KMS-11 (cell line): ENCODE data around the gene PPP2R5D.

Experiments
- H2AFZ ChIP-seq: fragments of 200-600 bp; sonication (generic); 2 replicates; pipeline ENCODE4 v1.6.1; 2016; ENCODE audit warnings: antibody characterized with exemption, mixed run types, low read depth
- H3K27ac ChIP-seq: fragments of 200-600 bp; sonication (generic); 2 replicates; pipeline ENCODE4 v1.6.1; 2016; ENCODE audit warnings: mild to moderate bottlenecking, mixed run types
- H3K27me3 ChIP-seq: fragments of 200-600 bp; sonication (generic); 2 replicates; pipeline ENCODE4 v1.6.1; 2017; ENCODE audit warnings: mild to moderate bottlenecking, low read depth, mixed run types, moderate library complexity; ENCODE audit not compliant: insufficient read depth
- H3K36me3 ChIP-seq: fragments of 200-600 bp; sonication (generic); 2 replicates; pipeline ENCODE4 v1.6.1; 2017; ENCODE audit warnings: mild to moderate bottlenecking, mixed run types; ENCODE audit not compliant: insufficient read depth
- H3K4me1 ChIP-seq: fragments of 200-600 bp; sonication (generic); 2 replicates; pipeline ENCODE4 v1.6.1; 2016; ENCODE audit warnings: mild to moderate bottlenecking, low read depth, mixed run types; ENCODE audit not compliant: poor library complexity, severe bottlenecking
- H3K4me2 ChIP-seq: fragments of 200-600 bp; sonication (generic); 2 replicates; pipeline ENCODE4 v1.7.0; 2016; ENCODE audit warnings: mild to moderate bottlenecking, mixed run types
- H3K4me3 ChIP-seq: fragments of 200-600 bp; sonication (generic); IDR thresholded peaks from 2 replicates; pipeline ENCODE4 v1.6.1; 2017; ENCODE audit warnings: low read depth, low read length, mixed read lengths; ENCODE audit not compliant: insufficient read depth
- H3K79me2 ChIP-seq: fragments of 200-600 bp; sonication (generic); 2 replicates; pipeline ENCODE4 v1.6.1; 2016; ENCODE audit warnings: low read depth, mixed run types; ENCODE audit not compliant: insufficient read depth
- H3K9ac ChIP-seq: fragments of 200-600 bp; sonication (generic); 2 replicates; pipeline ENCODE4 v1.6.1; 2016; ENCODE audit warnings: mild to moderate bottlenecking, mixed run types
- H4K20me1 ChIP-seq: fragments of 200-600 bp; sonication (generic); 2 replicates; pipeline ENCODE4 v1.6.1; 2016; ENCODE audit warnings: mild to moderate bottlenecking, mixed run types; ENCODE audit not compliant: insufficient read depth
- CTCF ChIP-seq: fragments of 200-600 bp; sonication (generic); conservative IDR thresholded peaks from 2 replicates; pipeline ENCODE4 v1.6.1; 2017; ENCODE audit warnings: low read depth, mild to moderate bottlenecking, antibody characterized with exemption, low read length, moderate library complexity, mixed read lengths

PPP2R5D gene

DNA sequence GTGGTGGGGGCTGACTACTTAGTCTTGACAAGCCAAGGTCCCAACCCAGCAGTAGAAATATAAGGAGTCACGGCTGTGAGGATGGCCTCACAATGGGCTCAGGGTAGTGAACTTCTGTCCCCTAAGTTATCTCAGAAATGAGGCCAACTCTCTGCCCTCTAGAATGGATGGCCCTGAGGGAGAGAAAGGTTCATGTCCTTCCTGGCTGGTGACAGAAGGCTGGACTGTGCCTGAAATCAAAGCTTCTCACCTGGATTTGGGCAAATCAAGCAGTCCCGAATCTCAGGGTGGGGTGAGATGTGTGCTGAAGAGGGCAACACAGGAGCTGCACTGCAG, 49.8 kb downstream of the PPP2R5D start:
- H3K4me3 ChIP-seq: no peak overlapping the region
- no peak overlapping the region for H2AFZ ChIP-seq
- no peak overlapping the region for H3K9ac ChIP-seq
- no peak for TF ChIP-seq CTCF
- H3K27me3 ChIP-seq: no peaks in the 10 kb centered on the region
- no peaks in the 10 kb centered on the region for H3K79me2 ChIP-seq
- no peak overlapping the region for H3K27ac ChIP-seq
- no peaks in the 10 kb centered on the region for H4K20me1 ChIP-seq
- H3K4me1 ChIP-seq: peaks cover 9% of the 10 kb centered on the region
- 0 out of 2 replicates have a peak, but pooled peaks cover 6% of the 10 kb centered on the region for H3K36me3 ChIP-seq
- no peak overlapping the region for H3K4me2 ChIP-seq

- TF ChIP-seq CTCF: no peak
- H3K79me2 ChIP-seq: no peaks in the 10 kb centered on the region
- no peak overlapping the region for H3K4me2 ChIP-seq
- H3K4me1 ChIP-seq: peaks cover 18% of the 10 kb centered on the region
- no peaks in the 10 kb centered on the region for H3K27me3 ChIP-seq
- H3K9ac ChIP-seq: no peak overlapping the region
- H3K27ac ChIP-seq: no peak overlapping the region
- H4K20me1 ChIP-seq: no peaks in the 10 kb centered on the region
- H3K4me3 ChIP-seq: no peak overlapping the region
- no peaks in the 10 kb centered on the region for H3K36me3 ChIP-seq
- no peak overlapping the region for H2AFZ ChIP-seq
These were observed 51.3 kb downstream of the PPP2R5D start for GRCh38 chr6:43035495-43036194.

DNA sequence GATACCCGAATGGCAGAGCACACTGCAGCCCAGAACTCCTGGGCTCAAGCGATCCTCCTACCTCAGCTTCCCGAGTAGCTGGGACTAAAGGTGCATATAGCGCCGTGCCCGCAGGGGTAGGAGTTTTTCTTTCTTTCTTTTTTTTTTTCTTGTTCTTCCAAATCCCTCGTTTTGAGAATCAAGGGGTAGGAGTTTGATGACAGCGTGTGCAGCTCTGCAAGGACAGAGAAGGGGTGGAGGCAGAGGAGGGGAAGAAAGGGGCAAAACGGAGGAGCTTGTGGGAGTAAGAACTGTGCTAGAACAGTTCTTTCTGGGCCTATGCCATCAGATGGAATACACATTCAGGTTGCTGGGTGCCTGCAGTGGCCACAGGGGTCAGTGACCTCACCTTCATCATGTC, 52.3 kb downstream of the PPP2R5D start:
- H3K4me2 ChIP-seq: no peak overlapping the region
- no peak for TF ChIP-seq CTCF
- H3K4me3 ChIP-seq: no peak overlapping the region
- H4K20me1 ChIP-seq: no peaks in the 10 kb centered on the region
- no peaks in the 10 kb centered on the region for H3K27me3 ChIP-seq
- H3K36me3 ChIP-seq: no peaks in the 10 kb centered on the region
- H3K4me1 ChIP-seq: peaks cover 18% of the 10 kb centered on the region
- no peak overlapping the region for H2AFZ ChIP-seq
- no peak overlapping the region for H3K9ac ChIP-seq
- H3K27ac ChIP-seq: no peak overlapping the region
- no peaks in the 10 kb centered on the region for H3K79me2 ChIP-seq

DNA sequence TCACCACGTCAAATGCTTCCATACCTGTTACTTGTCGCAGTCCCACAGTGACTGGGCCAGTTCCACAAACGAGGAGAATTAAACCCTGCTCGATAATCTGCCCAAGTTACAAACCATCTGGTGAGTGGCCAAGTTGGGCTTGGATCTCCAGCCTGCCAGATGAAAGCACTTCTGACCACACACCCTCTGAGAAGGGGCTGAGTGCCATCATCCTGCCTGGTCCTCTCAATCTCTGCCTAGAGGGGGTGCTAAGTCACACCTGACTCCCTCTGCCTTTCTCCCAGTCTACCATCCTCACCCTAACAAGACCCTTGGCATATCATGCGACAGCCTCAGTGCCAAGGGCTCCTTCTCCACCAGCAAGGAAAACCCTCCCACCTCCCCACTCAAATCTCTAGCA, 52.8 kb downstream of the PPP2R5D start:
- Histone ChIP-seq H3K79me2 (no peaks in the 10 kb centered on the region), H3K27ac (no peak overlapping the region), H3K4me2 (no peak overlapping the region), H3K36me3 (no peaks in the 10 kb centered on the region), H3K4me1 (peaks cover 18% of the 10 kb centered on the region), H3K27me3 (no peaks in the 10 kb centered on the region), H4K20me1 (no peaks in the 10 kb centered on the region), H2AFZ (no peak overlapping the region), H3K9ac (no peak overlapping the region), H3K4me3 (no peak overlapping the region)
- no peak for TF ChIP-seq CTCF
